Activated naive CD8-positive, alpha-beta T cell treated with anti-CD3 and anti-CD28 coated beads, Interleukin-2, amount 50 U/mL, for 24 hours (primary cell): Measurements from ENCODE around the gene ARHGAP12.
A peak's percentile ranks its signal among the peaks of the same experiment; 100 is the strongest.

ENCODE experiments used
- ATAC-seq: fragments of 150-1000 bp; cut with Tn5 transposase; one replicate; pipeline ENCODE4 v1.10.0; 2021
- DNase-seq: peaks from one replicate; pipeline ENCODE4 v3.0.0; 2021
- H3K27ac Mint-ChIP-seq: one replicate; pipeline ENCODE4 v1.8.0; 2021; ENCODE audit warnings: mild to moderate bottlenecking, mixed read lengths
- H3K27me3 Mint-ChIP-seq: one replicate; pipeline ENCODE4 v1.8.0; 2021; ENCODE audit warnings: mixed read lengths
- H3K36me3 Mint-ChIP-seq: one replicate; pipeline ENCODE4 v1.8.0; 2021; ENCODE audit warnings: low read depth, mixed read lengths
- H3K4me1 Mint-ChIP-seq: one replicate; pipeline ENCODE4 v1.8.0; 2021; ENCODE audit warnings: mixed read lengths
- H3K4me3 Mint-ChIP-seq: one replicate; pipeline ENCODE4 v1.8.0; 2021; ENCODE audit warnings: mild to moderate bottlenecking, moderate library complexity, mixed read lengths
- H3K9me3 Mint-ChIP-seq: one replicate; pipeline ENCODE4 v1.8.0; 2021; ENCODE audit warnings: mixed read lengths

Gene ARHGAP12

DNA sequence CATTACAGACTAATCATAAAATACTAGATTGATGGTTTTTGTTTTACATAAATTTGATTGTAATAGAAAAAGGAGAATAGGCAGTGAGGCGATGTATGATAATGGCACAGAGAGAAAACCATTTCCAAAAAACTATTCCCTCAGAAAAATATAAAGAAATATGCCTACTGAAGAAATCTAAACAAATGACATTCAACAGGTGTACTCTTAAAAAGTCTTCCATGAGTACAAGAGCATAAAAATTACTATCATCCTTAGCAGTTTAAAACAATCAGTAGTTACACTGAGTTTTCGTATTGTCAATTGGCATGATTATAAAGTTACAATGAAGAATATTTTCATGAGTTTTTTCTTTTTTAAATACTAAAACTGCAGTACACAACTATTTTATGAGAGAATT is 75.0 kb downstream of the ARHGAP12 start:
- ATAC-seq = no peak
- no peak overlapping the region for H3K27ac Mint-ChIP-seq
- peaks cover 4% of the 10 kb centered on the region for H3K36me3 Mint-ChIP-seq

DNA sequence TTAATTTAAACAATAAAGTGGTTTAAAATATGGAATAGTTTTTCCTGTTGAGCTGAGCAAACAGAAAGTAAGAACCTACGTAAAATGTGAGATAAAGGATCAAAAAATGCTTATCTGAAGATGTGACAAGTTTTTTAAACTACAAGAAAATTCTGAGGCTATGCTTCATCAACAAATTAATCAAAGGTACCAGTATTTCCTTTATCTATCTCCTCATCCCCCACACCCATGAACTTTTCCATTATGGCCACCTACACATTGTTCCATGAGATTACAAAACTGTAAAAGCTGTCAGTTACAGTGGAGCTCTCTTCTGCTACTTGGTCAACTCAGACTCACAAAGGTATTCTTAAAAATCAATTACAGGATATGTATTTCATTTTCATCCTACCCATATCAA is 77.4 kb downstream of the ARHGAP12 start:
- Mint-ChIP-seq H3K4me1 (peaks cover 7% of the 10 kb centered on the region), H3K27me3 (no peaks in the 10 kb centered on the region), H3K27ac (peak overlapping the region; percentile 13), H3K36me3 (peaks cover 2% of the 10 kb centered on the region), H3K9me3 (no peaks in the 10 kb centered on the region), H3K4me3 (no peak overlapping the region)
- DNase-seq (no peak), ATAC-seq (no peak)

More for the DNA sequence above, 75.0 kb downstream of the ARHGAP12 start:
- H3K4me3 Mint-ChIP-seq = no peak overlapping the region
- H3K4me1 Mint-ChIP-seq = peaks cover 7% of the 10 kb centered on the region
- H3K27me3 Mint-ChIP-seq = no peaks in the 10 kb centered on the region
- DNase-seq = no peak
- no peaks in the 10 kb centered on the region for H3K9me3 Mint-ChIP-seq

DNA sequence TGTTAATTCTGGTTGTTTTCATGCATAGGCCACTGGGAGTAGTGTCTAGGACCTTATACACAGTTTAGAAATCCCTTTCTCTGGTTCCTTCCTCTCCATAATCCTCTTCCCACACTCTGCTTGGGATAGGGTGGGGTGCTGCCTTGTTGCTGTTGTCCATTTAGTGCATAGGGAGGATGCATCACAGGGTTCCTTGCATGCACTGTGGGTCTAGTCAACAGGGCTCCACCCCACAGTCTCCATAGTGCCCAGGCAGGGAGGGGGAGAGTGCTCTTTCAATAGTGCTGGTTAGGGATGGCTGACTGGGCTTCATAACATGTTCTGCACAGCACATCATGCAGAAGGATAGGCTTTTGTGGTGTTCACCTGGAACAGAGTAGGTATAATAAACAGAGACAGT is 81.1 kb downstream of the ARHGAP12 start:
- no peak for DNase-seq
- H3K27ac Mint-ChIP-seq = no peak overlapping the region
- peaks cover 2% of the 10 kb centered on the region for H3K36me3 Mint-ChIP-seq
- no peaks in the 10 kb centered on the region for H3K27me3 Mint-ChIP-seq
- no peak overlapping the region for H3K4me3 Mint-ChIP-seq
- peaks cover 12% of the 10 kb centered on the region for H3K4me1 Mint-ChIP-seq
- peak; percentile 33 for ATAC-seq
- H3K9me3 Mint-ChIP-seq = no peaks in the 10 kb centered on the region

DNA sequence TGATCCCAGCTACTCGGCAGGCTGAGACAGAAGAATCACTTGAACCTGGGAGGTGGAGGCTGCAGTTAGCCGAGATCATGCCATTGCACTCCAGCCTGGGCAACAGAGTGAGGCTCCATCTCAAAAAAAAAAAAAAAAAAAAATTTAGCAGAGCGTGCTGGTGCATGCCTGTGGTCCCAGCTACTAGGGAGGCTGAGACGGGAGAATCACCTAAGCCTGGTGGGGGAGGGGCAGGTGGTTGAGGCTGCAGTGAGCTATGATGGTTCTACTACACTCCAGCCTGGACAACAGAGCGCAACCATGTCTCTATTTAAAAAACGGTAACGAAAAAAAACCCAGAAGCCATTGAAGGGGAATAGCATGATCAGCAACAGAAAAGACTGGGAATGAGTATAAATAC is 89.9 kb downstream of the ARHGAP12 start:
- ATAC-seq (no peak), DNase-seq (no peak)
- Mint-ChIP-seq H3K27me3 (no peaks in the 10 kb centered on the region), H3K36me3 (no peaks in the 10 kb centered on the region), H3K9me3 (no peaks in the 10 kb centered on the region), H3K27ac (no peak overlapping the region), H3K4me1 (peaks cover 3% of the 10 kb centered on the region), H3K4me3 (no peak overlapping the region)

DNA sequence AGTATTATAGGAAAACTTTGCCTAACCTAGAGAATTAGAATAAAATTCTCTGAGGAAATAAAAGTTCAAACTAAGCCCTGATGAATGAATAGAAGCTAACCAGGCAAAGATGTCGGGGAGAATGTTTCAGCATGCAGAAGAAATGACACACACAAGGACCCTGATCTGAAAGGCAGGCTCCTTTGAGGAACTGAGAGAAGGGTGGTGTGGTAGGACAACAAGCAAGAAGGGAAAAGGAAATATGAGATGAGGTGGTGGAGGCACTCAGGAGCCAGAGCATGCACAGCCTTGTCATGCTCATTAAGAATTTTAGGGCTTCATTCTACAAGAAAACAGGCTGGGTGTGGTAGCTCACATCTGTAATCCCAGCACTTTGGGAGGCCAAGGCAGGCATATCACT is 90.6 kb downstream of the ARHGAP12 start:
- Mint-ChIP-seq H3K36me3 (no peaks in the 10 kb centered on the region), H3K27ac (no peak overlapping the region), H3K9me3 (no peaks in the 10 kb centered on the region), H3K27me3 (no peaks in the 10 kb centered on the region), H3K4me3 (no peak overlapping the region), H3K4me1 (no peaks in the 10 kb centered on the region)
- no peak for ATAC-seq
- no peak for DNase-seq

DNA sequence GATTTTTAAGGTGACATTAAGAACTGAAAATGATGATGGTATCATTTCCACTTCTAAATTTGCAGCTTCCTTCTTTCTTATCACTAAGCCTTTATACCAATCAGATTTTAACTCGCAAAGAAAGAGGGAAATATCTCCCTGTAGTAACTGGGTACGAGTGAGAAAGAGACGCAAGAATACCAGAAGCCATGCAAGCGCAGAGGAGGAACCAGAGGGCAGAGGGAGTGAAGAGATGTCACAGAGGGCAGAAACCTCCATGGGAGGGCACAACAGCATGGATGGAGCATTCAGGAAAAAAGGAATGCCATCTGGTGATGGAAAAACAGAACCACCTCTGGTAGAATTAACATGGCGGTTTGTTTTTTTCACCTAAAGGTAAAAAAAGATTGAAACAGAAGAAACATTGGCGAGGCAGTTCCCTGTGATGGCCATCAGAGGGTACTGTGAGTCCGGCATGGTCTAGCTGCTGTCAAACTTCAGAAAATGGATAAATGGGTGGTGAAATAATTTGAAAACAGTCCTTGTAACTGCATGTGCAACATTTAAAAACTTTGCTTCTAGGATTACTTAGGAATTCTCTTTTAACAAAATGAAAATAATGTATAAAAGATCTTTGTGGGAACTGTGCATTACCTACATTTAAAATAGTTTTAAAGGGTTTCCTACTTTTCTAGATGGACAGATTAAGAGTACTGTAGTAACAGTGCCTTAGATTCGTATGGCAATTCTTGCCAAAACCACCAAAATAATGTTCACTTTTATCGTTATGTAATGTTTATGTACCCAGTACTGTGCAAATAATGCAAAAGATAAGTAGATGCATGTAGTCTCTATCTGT is 91.8 kb downstream of the ARHGAP12 start:
- H3K27ac Mint-ChIP-seq = no peak overlapping the region
- H3K4me1 Mint-ChIP-seq = no peaks in the 10 kb centered on the region
- ATAC-seq = no peak
- no peak overlapping the region for H3K4me3 Mint-ChIP-seq
- no peak for DNase-seq
- no peaks in the 10 kb centered on the region for H3K27me3 Mint-ChIP-seq
- no peaks in the 10 kb centered on the region for H3K9me3 Mint-ChIP-seq
- no peaks in the 10 kb centered on the region for H3K36me3 Mint-ChIP-seq

DNA sequence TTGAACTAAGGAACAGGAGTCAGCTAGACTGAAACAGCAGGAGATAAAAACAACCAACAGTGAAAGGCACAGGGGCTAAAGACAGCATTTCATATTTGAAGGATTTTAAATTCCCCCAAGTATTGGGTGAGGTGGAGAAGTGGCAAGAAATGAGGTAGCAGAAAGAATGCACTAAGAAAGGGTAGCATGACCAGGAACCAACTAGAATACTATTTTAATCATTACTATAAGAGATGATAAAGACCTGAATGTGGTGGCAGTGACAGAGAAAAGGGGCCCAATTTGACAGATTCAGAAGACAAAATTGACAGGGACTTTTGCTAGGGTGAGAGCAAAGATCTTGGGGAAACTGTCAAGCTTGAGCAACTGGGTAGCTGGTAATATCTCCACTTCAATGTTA is 94.9 kb downstream of the ARHGAP12 start:
- DNase-seq (no peak), ATAC-seq (no peak)
- no peaks in the 10 kb centered on the region for H3K4me1 Mint-ChIP-seq
- H3K9me3 Mint-ChIP-seq = no peaks in the 10 kb centered on the region
- no peaks in the 10 kb centered on the region for H3K27me3 Mint-ChIP-seq
- H3K36me3 Mint-ChIP-seq = no peaks in the 10 kb centered on the region
- no peak overlapping the region for H3K4me3 Mint-ChIP-seq
- H3K27ac Mint-ChIP-seq = no peak overlapping the region

DNA sequence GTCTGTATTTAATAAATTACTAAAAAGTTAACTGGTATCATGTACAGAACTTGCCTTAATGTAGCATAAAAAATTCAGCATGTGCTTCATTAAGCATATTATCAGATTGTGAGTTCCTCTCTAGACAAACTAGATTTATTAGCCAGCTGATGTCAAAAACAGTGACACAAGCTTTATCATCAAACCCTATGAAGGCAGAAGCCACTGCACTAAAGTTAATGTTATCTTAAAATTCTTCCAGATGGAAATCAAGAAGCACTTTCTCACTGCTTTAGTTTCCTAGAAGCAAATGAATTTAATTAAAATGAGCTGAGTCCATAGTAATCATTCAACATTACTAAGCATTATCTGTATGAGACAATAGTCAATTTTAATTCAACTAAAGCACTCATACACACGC is 96.4 kb downstream of the ARHGAP12 start:
- Mint-ChIP-seq H3K4me3 (no peak overlapping the region), H3K36me3 (no peaks in the 10 kb centered on the region), H3K27me3 (no peaks in the 10 kb centered on the region), H3K9me3 (no peaks in the 10 kb centered on the region), H3K4me1 (no peaks in the 10 kb centered on the region), H3K27ac (no peak overlapping the region)
- no peak for ATAC-seq
- DNase-seq = no peak

DNA sequence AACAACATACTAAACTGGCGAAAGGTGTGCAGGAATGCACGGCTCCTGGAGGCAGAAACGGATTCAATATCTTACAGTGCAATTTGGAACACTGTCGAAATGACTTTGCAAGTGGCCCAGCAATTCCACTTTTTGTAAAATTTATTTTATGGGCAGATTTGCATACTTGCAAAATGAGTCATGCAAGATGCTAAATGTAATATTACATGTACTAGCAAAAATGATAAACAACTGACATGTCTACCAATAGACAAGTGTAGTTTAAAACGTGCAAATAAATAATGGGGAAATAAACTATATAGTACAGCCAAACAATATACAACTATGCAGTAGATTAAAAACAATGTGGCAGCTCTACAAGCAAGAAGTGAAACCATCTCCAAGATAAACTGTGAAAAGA is 97.7 kb downstream of the ARHGAP12 start:
- no peak overlapping the region for H3K4me3 Mint-ChIP-seq
- no peak overlapping the region for H3K27ac Mint-ChIP-seq
- no peaks in the 10 kb centered on the region for H3K9me3 Mint-ChIP-seq
- no peaks in the 10 kb centered on the region for H3K27me3 Mint-ChIP-seq
- ATAC-seq (no peak), DNase-seq (no peak)
- H3K4me1 Mint-ChIP-seq = no peaks in the 10 kb centered on the region
- H3K36me3 Mint-ChIP-seq = no peaks in the 10 kb centered on the region

DNA sequence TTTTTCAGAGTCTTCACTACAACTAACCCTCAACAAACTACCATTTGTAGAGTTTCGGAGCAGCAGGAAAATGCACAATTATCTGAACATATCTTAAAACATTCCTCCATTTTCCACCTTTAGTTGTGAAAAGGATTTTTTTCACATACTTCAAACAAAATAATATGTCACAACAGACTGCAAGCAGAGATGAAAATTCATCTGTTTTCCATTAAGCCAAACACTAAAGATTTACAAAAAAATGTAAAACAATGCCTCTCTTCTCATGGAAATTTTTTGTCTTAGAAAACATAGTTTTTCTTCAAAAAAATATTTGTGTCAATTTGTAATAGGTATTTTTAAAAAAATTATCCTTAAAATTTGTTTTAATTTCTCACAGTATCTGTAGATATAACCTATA is 98.9 kb downstream of the ARHGAP12 start:
- DNase-seq = no peak
- Mint-ChIP-seq H3K27me3 (no peaks in the 10 kb centered on the region), H3K4me1 (no peaks in the 10 kb centered on the region), H3K36me3 (no peaks in the 10 kb centered on the region), H3K9me3 (no peaks in the 10 kb centered on the region), H3K4me3 (no peak overlapping the region), H3K27ac (no peak overlapping the region)
- ATAC-seq = no peak

DNA sequence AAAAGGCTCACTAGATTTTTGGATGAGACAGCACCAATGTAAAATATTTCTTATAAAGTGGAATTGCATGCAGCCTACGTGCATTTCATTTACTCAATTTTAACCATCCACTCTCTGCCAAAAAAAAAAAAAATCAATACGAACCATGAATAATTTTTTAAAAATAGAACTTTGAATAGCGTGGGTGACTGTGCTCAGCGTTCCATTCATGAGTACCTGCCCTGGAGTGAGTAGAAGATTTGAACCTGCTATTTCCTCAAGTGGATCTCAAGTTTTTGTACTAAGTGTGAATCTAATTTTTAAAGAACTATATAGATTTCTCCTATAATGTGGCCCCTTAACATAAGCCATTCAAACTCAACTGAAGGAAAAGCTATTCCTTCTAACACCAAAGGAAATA is 105.3 kb downstream of the ARHGAP12 start:
- ATAC-seq = no peak
- no peak for DNase-seq
- H3K27me3 Mint-ChIP-seq = no peaks in the 10 kb centered on the region
- H3K36me3 Mint-ChIP-seq = no peaks in the 10 kb centered on the region
- H3K27ac Mint-ChIP-seq = no peak overlapping the region
- no peak overlapping the region for H3K4me3 Mint-ChIP-seq
- H3K9me3 Mint-ChIP-seq = no peaks in the 10 kb centered on the region
- H3K4me1 Mint-ChIP-seq = no peaks in the 10 kb centered on the region

DNA sequence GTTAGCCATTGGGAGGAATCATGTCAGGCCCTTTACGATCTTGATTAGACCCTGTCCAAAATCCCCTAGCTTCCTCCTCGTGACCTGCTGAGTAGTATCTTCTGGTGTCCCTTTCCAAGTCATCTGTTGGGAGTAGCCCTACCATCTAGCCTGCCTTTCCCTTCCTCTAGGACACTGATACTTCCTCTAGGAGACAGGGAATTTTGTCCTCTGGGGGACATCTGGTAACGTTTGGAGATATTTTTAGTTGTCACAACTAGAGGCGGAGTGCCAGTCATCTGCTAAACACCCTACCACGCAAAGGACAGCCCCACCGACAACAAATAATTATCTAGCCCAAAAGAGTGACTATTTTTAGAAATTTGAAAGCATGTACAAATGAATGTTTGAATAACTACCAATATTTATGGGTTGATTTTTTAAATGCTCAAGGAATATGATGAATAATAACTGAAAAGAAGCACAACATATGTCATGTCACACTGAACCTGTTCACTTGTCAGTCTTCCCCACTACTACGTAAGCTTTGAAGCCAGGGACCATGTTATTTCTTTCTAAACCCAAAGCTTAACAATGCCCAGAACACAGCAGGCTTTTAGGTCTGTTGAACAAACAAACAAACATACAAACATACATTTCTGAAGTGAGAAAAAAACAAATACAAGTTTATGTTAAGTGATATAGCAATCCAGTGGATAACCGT is 105.9 kb downstream of the ARHGAP12 start:
- H3K4me3 Mint-ChIP-seq = no peak overlapping the region
- H3K4me1 Mint-ChIP-seq = no peaks in the 10 kb centered on the region
- ATAC-seq = no peak
- DNase-seq = no peak
- no peaks in the 10 kb centered on the region for H3K27me3 Mint-ChIP-seq
- H3K9me3 Mint-ChIP-seq = no peaks in the 10 kb centered on the region
- H3K27ac Mint-ChIP-seq = no peak overlapping the region
- no peaks in the 10 kb centered on the region for H3K36me3 Mint-ChIP-seq

DNA sequence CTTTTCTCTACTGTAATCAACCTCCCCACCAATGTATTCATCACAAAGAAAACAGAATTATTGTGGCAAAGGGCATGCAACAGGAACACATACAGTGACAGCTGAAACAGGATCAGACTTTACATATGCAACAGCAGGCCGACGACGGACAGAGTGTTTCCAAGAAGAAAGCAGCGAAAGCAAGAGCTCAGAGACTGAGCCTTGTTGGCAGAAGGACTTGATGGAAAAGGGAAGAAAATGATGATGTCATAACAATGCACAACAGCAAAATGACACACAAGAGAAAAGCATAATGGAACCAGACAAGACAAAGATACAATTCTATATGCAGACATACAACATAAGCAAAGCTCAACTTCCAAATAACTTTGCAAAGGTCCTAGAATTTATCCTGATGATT is 106.5 kb downstream of the ARHGAP12 start:
- no peaks in the 10 kb centered on the region for H3K36me3 Mint-ChIP-seq
- ATAC-seq = no peak

DNA sequence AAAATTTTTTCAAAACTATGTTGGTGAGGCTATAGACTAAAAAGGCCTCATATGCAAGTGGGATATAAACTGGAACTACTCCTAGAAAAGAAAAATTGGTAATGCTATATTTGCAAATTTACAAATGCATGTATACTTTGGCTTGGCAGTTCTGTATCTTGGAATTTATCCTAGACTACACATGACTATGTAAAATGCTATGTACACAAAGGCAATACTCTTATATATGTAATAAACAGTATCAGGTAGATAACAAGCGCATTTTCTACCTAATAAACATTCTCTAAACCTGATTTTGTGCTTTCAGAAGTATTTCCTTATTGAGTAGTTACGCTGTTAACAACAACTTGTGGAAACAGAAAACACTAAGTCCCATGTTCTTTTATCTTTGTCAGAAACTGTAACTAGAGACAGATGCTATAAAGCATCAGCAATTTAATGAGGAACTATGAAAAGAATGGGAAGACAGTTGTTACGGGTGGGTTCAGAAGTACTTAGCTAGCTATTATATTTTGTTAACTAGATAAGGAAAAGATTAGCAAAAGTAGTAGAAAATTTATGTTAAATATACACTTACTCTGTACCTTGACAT is 107.8 kb downstream of the ARHGAP12 start:
- no peaks in the 10 kb centered on the region for H3K36me3 Mint-ChIP-seq
- no peak overlapping the region for H3K27ac Mint-ChIP-seq
- ATAC-seq = no peak
- no peak for DNase-seq
- H3K4me3 Mint-ChIP-seq = no peak overlapping the region
- no peaks in the 10 kb centered on the region for H3K4me1 Mint-ChIP-seq
- no peaks in the 10 kb centered on the region for H3K9me3 Mint-ChIP-seq
- no peaks in the 10 kb centered on the region for H3K27me3 Mint-ChIP-seq

More for the DNA sequence above, 106.5 kb downstream of the ARHGAP12 start:
- no peaks in the 10 kb centered on the region for H3K27me3 Mint-ChIP-seq
- H3K4me3 Mint-ChIP-seq = no peak overlapping the region
- no peak for DNase-seq
- no peaks in the 10 kb centered on the region for H3K4me1 Mint-ChIP-seq
- H3K27ac Mint-ChIP-seq = no peak overlapping the region
- no peaks in the 10 kb centered on the region for H3K9me3 Mint-ChIP-seq

DNA sequence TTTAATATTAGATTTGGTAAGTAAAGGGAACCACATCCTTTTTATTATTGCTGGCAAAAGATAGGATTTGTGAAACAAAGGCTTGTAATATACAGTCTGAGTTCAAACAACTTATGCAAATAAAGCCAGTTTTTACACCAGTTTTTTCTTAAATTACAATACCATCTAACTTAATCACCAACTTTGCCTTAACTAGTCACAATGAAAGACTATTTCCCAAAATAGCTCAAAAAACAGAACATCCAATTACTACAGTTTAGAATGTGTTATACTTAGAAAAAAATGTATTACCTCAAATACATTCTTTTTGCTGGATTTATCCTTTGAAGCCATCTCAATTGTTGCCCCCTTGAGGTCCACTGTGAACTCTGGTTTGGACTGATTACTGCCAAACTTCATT is 108.5 kb downstream of the ARHGAP12 start:
- no peaks in the 10 kb centered on the region for H3K27me3 Mint-ChIP-seq
- no peak overlapping the region for H3K27ac Mint-ChIP-seq
- DNase-seq = no peak
- H3K4me3 Mint-ChIP-seq = no peak overlapping the region
- no peaks in the 10 kb centered on the region for H3K4me1 Mint-ChIP-seq
- H3K9me3 Mint-ChIP-seq = no peaks in the 10 kb centered on the region
- no peak for ATAC-seq
- H3K36me3 Mint-ChIP-seq = no peaks in the 10 kb centered on the region
